Ammon's horn (tissue), 1 donor: Measurements from ENCODE around the gene METAP2.
"Not testable (repeated sequence)": the region's sequence is repeated elsewhere in the genome, so short reads cannot be mapped to it uniquely, and the experiment has no call there.

Experiments used
- DNase-seq: peaks from one replicate; pipeline ENCODE4 v3.0.0-alpha.2; 2016; ENCODE audit warnings: low spot score

METAP2 gene

DNA sequence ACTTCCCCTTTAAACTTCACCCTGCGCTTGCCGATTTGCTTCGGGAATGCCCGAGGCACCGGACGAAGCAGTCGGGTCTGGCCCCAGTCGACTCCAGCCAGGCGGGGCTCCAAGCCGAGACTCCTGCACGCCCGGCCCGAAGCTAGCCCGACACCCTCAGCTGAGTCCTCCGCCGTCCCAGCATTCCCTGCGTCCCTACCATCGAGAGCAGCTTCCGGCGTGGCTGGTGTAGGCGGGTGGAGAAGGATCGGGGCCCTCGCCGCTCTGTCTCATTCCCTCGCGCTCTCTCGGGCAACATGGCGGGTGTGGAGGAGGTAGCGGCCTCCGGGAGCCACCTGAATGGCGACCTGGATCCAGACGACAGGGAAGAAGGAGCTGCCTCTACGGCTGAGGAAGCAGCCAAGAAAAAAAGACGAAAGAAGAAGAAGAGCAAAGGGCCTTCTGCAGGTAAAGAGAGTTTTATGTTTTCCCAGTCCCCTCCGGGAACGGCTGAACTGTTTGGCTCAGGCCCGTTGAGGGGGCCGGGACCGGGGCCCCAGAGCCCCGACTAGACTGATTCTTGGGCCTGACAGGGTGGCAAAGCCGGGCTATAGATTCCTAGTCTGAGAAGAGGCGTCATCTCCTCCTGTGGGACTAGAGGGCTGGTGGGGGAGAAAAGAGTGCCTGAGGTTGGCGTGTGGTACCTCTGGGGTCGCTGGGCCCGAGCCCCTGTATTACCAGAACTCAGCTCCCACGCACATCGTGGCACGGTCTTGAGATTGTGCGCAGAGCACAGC lies at the start of gene METAP2:
Gene METAP2, plus strand, starts transcription at position 269 of the 776 bp plus-strand sequence. Its CDS starts 28 bp downstream, at position 297.
- DNase-seq: peak; percentile 98

DNA sequence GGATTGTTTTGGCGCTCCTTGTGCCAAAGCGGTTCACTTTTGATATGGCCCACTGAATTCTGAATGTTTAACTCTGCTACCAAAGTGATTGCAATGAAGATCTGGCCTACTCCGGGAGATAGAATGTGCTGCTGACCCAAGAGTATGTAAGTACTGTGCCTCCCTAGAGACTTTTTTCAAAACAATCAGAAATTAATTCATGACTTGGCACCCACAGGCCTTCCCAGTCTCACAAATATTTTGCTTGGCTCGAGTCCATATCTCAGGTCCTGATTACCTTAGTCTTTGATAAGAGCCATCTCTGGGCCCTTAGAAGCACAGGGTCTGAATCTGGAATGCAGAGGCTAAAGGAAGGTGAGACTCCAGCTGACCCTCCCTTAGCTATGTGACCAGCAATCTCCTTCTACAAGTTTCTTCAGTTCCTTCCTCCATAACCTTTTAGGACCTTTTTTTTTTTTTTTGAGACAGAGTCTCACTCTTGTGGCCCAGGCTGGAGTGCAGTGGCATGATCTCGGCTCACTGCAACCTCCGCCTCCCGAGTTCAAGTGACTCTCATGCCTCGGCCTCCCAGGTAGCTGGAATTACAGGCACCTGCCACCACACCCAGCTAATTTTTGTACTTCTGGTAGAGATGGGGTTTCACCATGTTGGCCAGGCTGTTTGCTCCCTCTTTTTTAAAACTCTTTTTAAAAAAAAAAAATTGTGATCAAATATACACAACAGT lies 49.5 kb upstream of the METAP2 start:
- no peak for DNase-seq

- no peak for DNase-seq
Observed at GRCh38 chr12:95429172-95429510, 44.8 kb upstream of the METAP2 start.

- no peak for DNase-seq
Observed at GRCh38 chr12:95431120-95431519, 42.8 kb upstream of the METAP2 start.

- no peak for DNase-seq
Observed at GRCh38 chr12:95435355-95435754, 38.6 kb upstream of the METAP2 start.

DNA sequence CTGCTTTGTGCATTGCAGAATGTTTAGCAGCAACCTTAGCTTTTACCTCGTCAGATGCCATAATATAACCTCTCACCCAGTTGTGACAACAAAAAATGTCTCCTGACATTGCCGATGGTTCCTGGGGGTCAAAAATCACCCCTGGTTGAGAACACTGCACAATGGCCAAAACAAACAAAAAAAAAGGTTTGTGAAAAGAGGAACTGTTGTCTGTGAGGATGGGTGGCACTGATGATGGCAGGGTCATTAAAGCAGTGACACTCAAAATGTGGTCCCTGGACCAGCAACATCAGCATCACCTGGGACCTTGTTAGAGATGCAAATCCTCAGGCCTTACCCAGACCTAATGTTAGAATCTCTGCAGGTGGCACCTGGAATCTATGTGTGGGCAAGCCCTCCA lies 36.4 kb upstream of the METAP2 start:
- DNase-seq: no peak

GRCh38 chr12:95439461-95440230 lies 34.3 kb upstream of the METAP2 start:
- no peak for DNase-seq

DNA sequence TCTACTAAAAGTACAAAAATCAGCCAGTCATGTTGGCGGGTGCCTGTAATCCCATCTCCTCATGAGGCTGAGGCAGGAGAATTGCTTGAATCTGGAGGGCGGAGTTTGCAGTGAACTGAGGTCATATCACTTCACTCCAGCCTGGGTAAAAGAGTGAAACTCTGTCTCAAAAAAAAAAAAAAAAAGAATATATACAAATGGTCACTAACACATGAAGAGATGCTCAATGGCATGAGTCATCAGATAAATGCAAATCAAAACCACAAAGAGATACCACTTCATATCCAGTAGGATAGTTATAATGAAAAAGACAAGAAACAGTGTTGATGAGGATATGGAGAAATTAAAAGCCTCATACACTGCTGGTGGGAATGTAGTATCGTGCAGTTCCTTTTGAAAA lies 33.6 kb upstream of the METAP2 start:
- DNase-seq: no peak

- no peak for DNase-seq
Observed at GRCh38 chr12:95443459-95443858, 30.5 kb upstream of the METAP2 start.

DNA sequence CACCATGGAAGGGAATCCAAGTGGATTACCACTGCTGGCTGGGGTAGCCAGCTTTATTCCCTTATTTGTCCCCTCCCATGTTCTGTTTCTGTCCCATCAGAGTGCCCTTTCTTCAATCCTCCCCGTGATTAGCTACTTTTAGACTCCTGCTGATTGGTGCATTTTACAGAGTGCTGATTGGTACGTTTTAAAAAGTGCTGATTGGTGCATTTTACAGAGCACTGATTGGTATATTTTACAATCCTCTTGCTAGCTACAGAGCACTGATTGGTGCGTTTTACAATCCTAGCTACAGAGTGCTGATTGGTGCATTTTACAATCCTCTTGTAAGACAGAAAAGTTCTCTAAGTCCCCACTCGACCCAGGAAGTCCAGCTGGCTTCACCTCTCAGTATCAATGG lies 28.9 kb upstream of the METAP2 start:
- DNase-seq: not testable (repeated sequence)

DNA sequence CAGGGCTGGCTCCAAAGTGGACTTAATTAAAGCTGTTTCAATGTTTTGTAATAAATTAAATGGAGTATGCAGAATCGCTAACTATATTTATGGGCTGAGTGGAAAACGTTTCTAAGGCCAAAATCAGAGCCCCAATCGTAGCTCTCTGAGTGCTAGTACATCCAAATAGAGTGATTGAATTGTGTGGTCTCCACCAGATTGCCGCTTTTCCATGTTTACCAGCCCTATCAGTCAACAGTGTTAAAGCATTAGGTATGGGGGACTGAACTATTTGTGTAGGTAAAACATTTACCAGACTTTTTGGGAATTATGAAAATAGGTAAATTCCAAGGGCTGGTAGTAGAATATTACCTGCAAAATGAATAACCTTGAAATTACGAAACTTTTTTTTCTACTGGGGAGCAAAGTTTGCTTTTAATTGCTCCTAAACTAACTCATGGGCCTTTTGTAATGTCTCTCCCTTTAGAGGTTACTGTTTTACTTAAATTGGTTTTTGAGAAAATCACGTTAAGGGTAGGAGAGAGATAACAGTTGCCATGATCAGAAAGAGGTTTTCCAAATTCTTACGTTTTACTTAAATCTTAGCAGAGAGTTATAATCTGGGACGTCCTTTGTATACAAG lies 28.0 kb upstream of the METAP2 start:
- no peak for DNase-seq

DNA sequence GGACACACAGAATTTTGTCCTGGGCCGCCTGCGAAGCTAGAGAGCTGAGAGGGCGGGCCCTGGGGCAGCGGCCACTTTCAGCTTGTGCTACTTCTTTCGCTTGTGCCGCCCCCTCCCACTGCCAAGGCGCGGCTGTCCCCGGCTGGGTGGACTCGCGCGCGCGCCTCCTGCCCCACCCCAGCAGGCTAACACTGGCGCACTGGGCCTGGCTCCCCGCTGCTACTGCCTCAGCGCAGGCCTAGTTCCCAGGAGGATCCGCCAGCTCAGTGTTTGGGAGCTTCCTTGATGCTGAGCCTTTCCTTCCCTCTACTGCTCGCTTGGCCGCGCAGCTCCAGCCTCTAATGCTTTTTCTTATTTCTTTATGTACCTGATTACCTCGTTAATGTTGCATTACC lies 27.4 kb upstream of the METAP2 start:
- DNase-seq: peak; percentile 13

GRCh38 chr12:95449656-95450055 lies 24.3 kb upstream of the METAP2 start:
- not testable (repeated sequence) for DNase-seq

GRCh38 chr12:95452501-95452900 lies 21.5 kb upstream of the METAP2 start:
- DNase-seq: not testable (repeated sequence)

- not testable (repeated sequence) for DNase-seq
Observed at GRCh38 chr12:95453881-95454280, 20.1 kb upstream of the METAP2 start.

GRCh38 chr12:95454780-95455215 lies 19.2 kb upstream of the METAP2 start:
- DNase-seq: not testable (repeated sequence)

DNA sequence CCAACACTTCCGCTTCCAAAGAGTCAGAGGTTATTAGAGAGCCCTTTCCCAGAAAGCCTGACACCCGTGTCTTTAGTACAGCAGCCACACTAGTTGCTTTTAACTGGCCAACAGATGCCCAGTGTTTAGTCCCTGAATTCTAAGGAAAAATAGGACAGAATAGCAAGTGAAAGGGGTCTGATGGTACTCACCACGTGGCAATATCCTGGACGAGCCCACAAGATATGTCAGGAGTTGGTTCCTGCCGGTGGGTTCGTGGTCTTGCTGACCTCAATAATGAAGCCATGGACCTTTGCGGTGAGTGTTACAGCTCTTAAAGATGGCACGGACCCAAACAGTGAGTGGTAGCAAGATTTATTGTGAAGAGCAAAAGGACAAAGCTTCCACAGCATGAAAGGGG lies 16.3 kb upstream of the METAP2 start:
- DNase-seq: not testable (repeated sequence)

DNA sequence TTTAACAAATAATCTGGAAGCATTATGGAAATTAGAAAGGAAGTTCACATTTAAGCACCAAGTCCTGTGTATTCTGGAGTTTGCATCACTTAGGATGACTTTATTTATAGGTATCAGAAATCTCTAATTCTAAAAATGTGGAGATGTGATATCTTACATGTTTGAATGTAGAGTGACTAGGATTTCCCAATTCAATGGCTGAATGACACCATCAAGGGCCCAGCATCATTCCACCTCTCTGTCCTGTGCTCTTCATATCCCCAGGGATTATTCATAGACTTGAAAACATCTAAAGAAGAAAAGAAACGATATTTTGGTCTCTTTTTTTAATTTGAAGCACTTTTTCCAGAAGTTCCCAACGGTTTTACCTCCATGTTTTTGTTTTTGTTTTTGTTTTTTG lies 15.2 kb upstream of the METAP2 start:
- DNase-seq: no peak

GRCh38 chr12:95459310-95459709 lies 14.6 kb upstream of the METAP2 start:
- no peak for DNase-seq

- no peak for DNase-seq
Observed at GRCh38 chr12:95460105-95460504, 13.8 kb upstream of the METAP2 start.

DNA sequence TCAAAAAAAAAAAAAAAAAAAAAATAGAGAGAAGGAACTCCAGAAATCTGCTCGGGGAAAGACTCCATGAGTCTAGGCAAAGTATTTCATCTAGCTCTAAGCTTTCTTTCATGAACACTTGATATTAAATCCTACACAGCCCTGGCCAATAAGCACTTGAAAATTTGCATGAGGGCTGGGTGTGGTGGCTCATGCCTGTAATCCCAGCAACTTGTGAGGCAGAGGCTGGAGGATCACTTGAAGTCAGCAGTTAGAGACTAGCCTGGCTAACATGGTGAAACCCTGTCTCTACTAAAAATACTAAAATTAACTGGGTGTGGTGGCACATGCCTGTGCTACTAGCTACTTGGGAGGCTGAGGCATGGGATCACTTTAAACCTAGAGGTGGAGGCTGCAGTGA lies 13.1 kb upstream of the METAP2 start:
- DNase-seq: no peak

DNA sequence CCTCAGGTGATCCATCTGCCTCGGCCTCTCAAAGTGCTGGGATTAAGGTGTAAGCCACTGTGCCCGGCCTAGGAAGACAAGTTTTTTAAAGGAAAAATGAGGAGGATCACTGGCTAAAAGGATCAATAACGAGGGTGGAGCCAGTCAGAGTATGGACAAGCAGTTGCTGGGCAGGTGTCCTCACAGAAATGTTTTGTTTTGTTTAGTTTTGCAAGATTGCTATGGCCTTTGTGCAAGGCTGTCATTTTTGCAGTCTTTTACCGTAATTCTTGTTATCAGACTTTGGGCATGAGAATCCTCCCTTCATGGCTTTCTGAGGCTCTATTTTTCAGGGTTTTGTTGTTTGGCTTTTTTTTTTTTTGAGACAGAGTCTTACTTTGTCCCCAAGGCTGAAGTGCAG lies 11.9 kb upstream of the METAP2 start:
- no peak for DNase-seq
